Measurements from ENCODE around the gene AP3D1. TPM values are rescaled to one million over a fixed set of nuclear protein-coding genes. Genes with fewer than 3 reads are reported as not detected.

AP3D1 gene
- total and polyA plus RNA-seq, 5 donors from 2014 or later: 12.0 to 78.0 (median 13.3) TPM

- DNase-seq: no peak
- no peaks in the 10 kb centered on the region for H3K4me1 Mint-ChIP-seq
- H3K27ac Mint-ChIP-seq: no peak overlapping the region
- Histone ChIP-seq H3K4me1 (ENCODE audit: control insufficient read depth, insufficient read depth, low read length, poor library complexity, severe bottlenecking) (no peaks in the 10 kb centered on the region), H3K27ac (ENCODE audit: insufficient read depth, low read length, poor library complexity, severe bottlenecking) (no peak overlapping the region), H3K36me3 (ENCODE audit: control insufficient read depth, insufficient read depth, low read length) (peaks cover 37% of the 10 kb centered on the region), H3K27me3 (ENCODE audit: control insufficient read depth, insufficient read depth, low read length) (no peaks in the 10 kb centered on the region), H3K4me3 (ENCODE audit: low read depth, low read length) (no peak overlapping the region), H3K9me3 (ENCODE audit: control insufficient read depth in 2 of 2, low read length in 2 of 2) (no peaks in the 10 kb centered on the region)
- no peak for ATAC-seq (ENCODE audit: low read depth in 2 of 2)
- H3K36me3 Mint-ChIP-seq: peaks cover 3% of the 10 kb centered on the region
- H3K9me3 Mint-ChIP-seq: no peaks in the 10 kb centered on the region
- no peaks in the 10 kb centered on the region for H3K27me3 Mint-ChIP-seq
- H3K4me3 Mint-ChIP-seq: no peak overlapping the region
Observed at GRCh38 chr19:2127758-2128157, 23.6 kb downstream of the AP3D1 start.

GRCh38 chr19:2126879-2127518 is 24.4 kb downstream of the AP3D1 start:
- Mint-ChIP-seq H3K9me3 (no peaks in the 10 kb centered on the region), H3K27me3 (no peaks in the 10 kb centered on the region), H3K27ac (no peak overlapping the region), H3K36me3 (peaks cover 3% of the 10 kb centered on the region), H3K4me1 (no peaks in the 10 kb centered on the region), H3K4me3 (no peak overlapping the region)
- H3K27ac ChIP-seq (ENCODE audit: insufficient read depth, low read length, poor library complexity, severe bottlenecking): no peak overlapping the region
- H3K4me1 ChIP-seq (ENCODE audit: control insufficient read depth, insufficient read depth, low read length, poor library complexity, severe bottlenecking): no peaks in the 10 kb centered on the region
- no peak overlapping the region for H3K4me3 ChIP-seq (ENCODE audit: low read depth, low read length)
- H3K9me3 ChIP-seq (ENCODE audit: control insufficient read depth in 2 of 2, low read length in 2 of 2): no peaks in the 10 kb centered on the region
- DNase-seq (no peak), ATAC-seq (ENCODE audit: low read depth in 2 of 2) (no peak)
- H3K27me3 ChIP-seq (ENCODE audit: control insufficient read depth, insufficient read depth, low read length): no peaks in the 10 kb centered on the region
- peaks cover 37% of the 10 kb centered on the region for H3K36me3 ChIP-seq (ENCODE audit: control insufficient read depth, insufficient read depth, low read length)

GRCh38 chr19:2123682-2124387 is 27.5 kb downstream of the AP3D1 start:
- Mint-ChIP-seq H3K9me3 (no peaks in the 10 kb centered on the region), H3K27me3 (no peaks in the 10 kb centered on the region), H3K4me1 (no peaks in the 10 kb centered on the region), H3K4me3 (no peak overlapping the region), H3K27ac (no peak overlapping the region), H3K36me3 (peaks cover 4% of the 10 kb centered on the region)
- no peaks in the 10 kb centered on the region for H3K9me3 ChIP-seq (ENCODE audit: control insufficient read depth in 2 of 2, low read length in 2 of 2)
- DNase-seq: no peak
- no peak overlapping the region for H3K27ac ChIP-seq (ENCODE audit: insufficient read depth, low read length, poor library complexity, severe bottlenecking)
- peaks cover 38% of the 10 kb centered on the region for H3K36me3 ChIP-seq (ENCODE audit: control insufficient read depth, insufficient read depth, low read length)
- ATAC-seq (ENCODE audit: low read depth in 2 of 2): no peak
- H3K27me3 ChIP-seq (ENCODE audit: control insufficient read depth, insufficient read depth, low read length): no peaks in the 10 kb centered on the region
- H3K4me1 ChIP-seq (ENCODE audit: control insufficient read depth, insufficient read depth, low read length, poor library complexity, severe bottlenecking): no peaks in the 10 kb centered on the region
- no peak overlapping the region for H3K4me3 ChIP-seq (ENCODE audit: low read depth, low read length)

GRCh38 chr19:2122982-2123381 is 28.4 kb downstream of the AP3D1 start:
- Histone ChIP-seq H3K9me3 (ENCODE audit: control insufficient read depth in 2 of 2, low read length in 2 of 2) (no peaks in the 10 kb centered on the region), H3K4me3 (ENCODE audit: low read depth, low read length) (no peak overlapping the region), H3K36me3 (ENCODE audit: control insufficient read depth, insufficient read depth, low read length) (peaks cover 46% of the 10 kb centered on the region), H3K4me1 (ENCODE audit: control insufficient read depth, insufficient read depth, low read length, poor library complexity, severe bottlenecking) (no peaks in the 10 kb centered on the region), H3K27me3 (ENCODE audit: control insufficient read depth, insufficient read depth, low read length) (no peaks in the 10 kb centered on the region), H3K27ac (ENCODE audit: insufficient read depth, low read length, poor library complexity, severe bottlenecking) (no peak overlapping the region)
- no peaks in the 10 kb centered on the region for H3K4me1 Mint-ChIP-seq
- H3K27me3 Mint-ChIP-seq: no peaks in the 10 kb centered on the region
- no peak for DNase-seq
- no peak overlapping the region for H3K27ac Mint-ChIP-seq
- no peak for ATAC-seq (ENCODE audit: low read depth in 2 of 2)
- no peak overlapping the region for H3K4me3 Mint-ChIP-seq
- H3K36me3 Mint-ChIP-seq: peaks cover 11% of the 10 kb centered on the region
- H3K9me3 Mint-ChIP-seq: no peaks in the 10 kb centered on the region

- Histone ChIP-seq H3K27ac (ENCODE audit: insufficient read depth, low read length, poor library complexity, severe bottlenecking) (no peak overlapping the region), H3K36me3 (ENCODE audit: control insufficient read depth, insufficient read depth, low read length) (peaks cover 46% of the 10 kb centered on the region), H3K27me3 (ENCODE audit: control insufficient read depth, insufficient read depth, low read length) (no peaks in the 10 kb centered on the region), H3K4me1 (ENCODE audit: control insufficient read depth, insufficient read depth, low read length, poor library complexity, severe bottlenecking) (no peaks in the 10 kb centered on the region), H3K9me3 (ENCODE audit: control insufficient read depth in 2 of 2, low read length in 2 of 2) (no peaks in the 10 kb centered on the region), H3K4me3 (ENCODE audit: low read depth, low read length) (no peak overlapping the region)
- H3K4me1 Mint-ChIP-seq: no peaks in the 10 kb centered on the region
- DNase-seq (no peak), ATAC-seq (ENCODE audit: low read depth in 2 of 2) (no peak)
- H3K4me3 Mint-ChIP-seq: no peak overlapping the region
- no peaks in the 10 kb centered on the region for H3K9me3 Mint-ChIP-seq
- H3K27ac Mint-ChIP-seq: no peak overlapping the region
- H3K36me3 Mint-ChIP-seq: peaks cover 13% of the 10 kb centered on the region
- H3K27me3 Mint-ChIP-seq: no peaks in the 10 kb centered on the region
Observed at GRCh38 chr19:2122251-2122650, 29.1 kb downstream of the AP3D1 start.

GRCh38 chr19:2121416-2122051 is 29.8 kb downstream of the AP3D1 start:
- peaks cover 13% of the 10 kb centered on the region for H3K36me3 Mint-ChIP-seq
- peaks cover 54% of the 10 kb centered on the region for H3K36me3 ChIP-seq (ENCODE audit: control insufficient read depth, insufficient read depth, low read length)

GRCh38 chr19:2120821-2121220 is 30.5 kb downstream of the AP3D1 start:
- Mint-ChIP-seq H3K36me3 (peaks cover 13% of the 10 kb centered on the region), H3K27ac (no peak overlapping the region), H3K4me3 (no peak overlapping the region), H3K9me3 (no peaks in the 10 kb centered on the region), H3K27me3 (no peaks in the 10 kb centered on the region), H3K4me1 (no peaks in the 10 kb centered on the region)
- no peak for DNase-seq
- H3K27ac ChIP-seq (ENCODE audit: insufficient read depth, low read length, poor library complexity, severe bottlenecking): no peak overlapping the region
- no peak for ATAC-seq (ENCODE audit: low read depth in 2 of 2)
- no peaks in the 10 kb centered on the region for H3K9me3 ChIP-seq (ENCODE audit: control insufficient read depth in 2 of 2, low read length in 2 of 2)
- no peaks in the 10 kb centered on the region for H3K4me1 ChIP-seq (ENCODE audit: control insufficient read depth, insufficient read depth, low read length, poor library complexity, severe bottlenecking)
- no peak overlapping the region for H3K4me3 ChIP-seq (ENCODE audit: low read depth, low read length)
- no peaks in the 10 kb centered on the region for H3K27me3 ChIP-seq (ENCODE audit: control insufficient read depth, insufficient read depth, low read length)
- peaks cover 57% of the 10 kb centered on the region for H3K36me3 ChIP-seq (ENCODE audit: control insufficient read depth, insufficient read depth, low read length)

More at GRCh38 chr19:2121416-2122051, 29.8 kb downstream of the AP3D1 start:
- Histone ChIP-seq H3K9me3 (ENCODE audit: control insufficient read depth in 2 of 2, low read length in 2 of 2) (no peaks in the 10 kb centered on the region), H3K4me3 (ENCODE audit: low read depth, low read length) (no peak overlapping the region), H3K27ac (ENCODE audit: insufficient read depth, low read length, poor library complexity, severe bottlenecking) (no peak overlapping the region), H3K4me1 (ENCODE audit: control insufficient read depth, insufficient read depth, low read length, poor library complexity, severe bottlenecking) (no peaks in the 10 kb centered on the region), H3K27me3 (ENCODE audit: control insufficient read depth, insufficient read depth, low read length) (no peaks in the 10 kb centered on the region)
- Mint-ChIP-seq H3K4me3 (no peak overlapping the region), H3K27me3 (no peaks in the 10 kb centered on the region), H3K4me1 (no peaks in the 10 kb centered on the region), H3K27ac (no peak overlapping the region), H3K9me3 (no peaks in the 10 kb centered on the region)
- no peak for DNase-seq
- no peak for ATAC-seq (ENCODE audit: low read depth in 2 of 2)

Data from CD4-positive, CD25-positive, alpha-beta regulatory T cell (primary cell).